Activated CD8-positive, alpha-beta T cell treated with anti-CD3 and anti-CD28 coated beads for 36 hours (primary cell): Measurements from ENCODE around the gene VAMP5. TPM values are rescaled to one million over a fixed set of nuclear protein-coding genes. Genes with fewer than 3 reads are reported as not detected.

Experiments
- ATAC-seq: fragments of 200-7000 bp; cut with Tn5 transposase; one replicate; pipeline ENCODE4 v1.10.0; 2021; ENCODE audit warnings: mild to moderate bottlenecking, moderate library complexity
- CTCF ChIA-PET: fragments of 350-600 bp; sonication (Branson Sonifier 250); formaldehyde crosslinking; loops from one replicate; lab custom pipeline; 2021; ENCODE audit warnings: antibody characterized with exemption; lab: Charles Lee
- POLR2A ChIA-PET: fragments of 350-600 bp; sonication (Branson Sonifier 250); formaldehyde crosslinking; loops from one replicate; lab custom pipeline; 2021; ENCODE audit warnings: antibody characterized with exemption; lab: Charles Lee
- DNase-seq: peaks from one replicate; pipeline ENCODE4 v3.0.0-alpha.2; 2020
- H3K27ac Mint-ChIP-seq: one replicate; pipeline ENCODE4 v1.8.0; 2021; ENCODE audit warnings: mild to moderate bottlenecking, mixed read lengths
- H3K27me3 Mint-ChIP-seq: one replicate; pipeline ENCODE4 v1.8.0; 2021; ENCODE audit warnings: mixed read lengths
- H3K36me3 Mint-ChIP-seq: one replicate; pipeline ENCODE4 v1.8.0; 2021; ENCODE audit warnings: low read depth, mixed read lengths
- H3K4me1 Mint-ChIP-seq: one replicate; pipeline ENCODE4 v1.8.0; 2021; ENCODE audit warnings: low read depth, mixed read lengths
- H3K4me3 Mint-ChIP-seq: one replicate; pipeline ENCODE4 v1.8.0; 2021; ENCODE audit warnings: mild to moderate bottlenecking, moderate library complexity, mixed read lengths
- H3K9me3 Mint-ChIP-seq: one replicate; pipeline ENCODE4 v1.8.0; 2021; ENCODE audit warnings: mixed read lengths
- intact Hi-C: fragments of 100-400 bp; cut with micrococcal nuclease; formaldehyde crosslinking; loops from one replicate; pipeline ENCODE4 v1.10.0; 2022
- total RNA-seq, 2 experiments: library from RNA; stranded (reverse); gene quantifications; one replicate each; pipeline ENCODE4 v1.2.3, GENCODE V29; 2021
- TF ChIP-seq, protein P1 (sequence below): fragments of 200-600 bp; IDR thresholded peaks from one replicate; pipeline ENCODE4 v1.8.0; 2022; ENCODE audit warnings: antibody characterized with exemption, mild to moderate bottlenecking

VAMP5 gene
- total RNA-seq, 2 experiments from 2014 or later: 28.0 to 29.4 TPM

DNA sequence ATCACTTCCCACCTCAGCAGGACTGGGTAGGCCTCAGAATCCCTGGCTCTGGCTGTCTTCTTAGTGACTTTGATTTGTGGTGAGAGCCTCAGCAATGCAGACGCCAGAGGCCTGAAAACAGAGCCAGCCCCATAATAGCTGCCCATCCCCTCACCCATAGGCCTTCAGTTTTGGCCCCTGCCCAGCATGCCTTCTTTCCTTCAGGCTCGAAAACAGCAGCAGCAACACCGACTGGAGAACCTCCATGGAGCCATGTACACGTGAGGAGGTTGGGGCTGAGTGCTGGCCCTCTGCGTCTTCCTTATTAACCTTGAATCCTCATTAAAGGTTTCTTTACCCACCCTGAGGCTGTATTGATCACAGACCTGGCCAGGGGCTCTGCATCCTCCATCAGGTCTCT lies 13.0 kb downstream of the VAMP5 start:
- no peak for ATAC-seq
- Mint-ChIP-seq H3K36me3 (peaks cover 11% of the 10 kb centered on the region), H3K27me3 (no peaks in the 10 kb centered on the region), H3K4me1 (peaks cover 41% of the 10 kb centered on the region), H3K4me3 (peak overlapping the region; percentile 88), H3K27ac (peak overlapping the region; percentile 58), H3K9me3 (no peaks in the 10 kb centered on the region)
- ChIA-PET CTCF (interaction anchor here (1.9 to 4.1 kb wide), 2 partner anchors 8 to 40 kb away, joined by 8 to 14 read pairs; no protein-coding TSS in a partner anchor), POLR2A (interaction anchor here (0.9 to 1.8 kb wide), 7 partner anchors 10 to 32 kb away, joined by 3 to 7 read pairs (median 4); partner anchors contain the start of genes USP39 and VAMP8)
- TF ChIP-seq, protein P1, sequence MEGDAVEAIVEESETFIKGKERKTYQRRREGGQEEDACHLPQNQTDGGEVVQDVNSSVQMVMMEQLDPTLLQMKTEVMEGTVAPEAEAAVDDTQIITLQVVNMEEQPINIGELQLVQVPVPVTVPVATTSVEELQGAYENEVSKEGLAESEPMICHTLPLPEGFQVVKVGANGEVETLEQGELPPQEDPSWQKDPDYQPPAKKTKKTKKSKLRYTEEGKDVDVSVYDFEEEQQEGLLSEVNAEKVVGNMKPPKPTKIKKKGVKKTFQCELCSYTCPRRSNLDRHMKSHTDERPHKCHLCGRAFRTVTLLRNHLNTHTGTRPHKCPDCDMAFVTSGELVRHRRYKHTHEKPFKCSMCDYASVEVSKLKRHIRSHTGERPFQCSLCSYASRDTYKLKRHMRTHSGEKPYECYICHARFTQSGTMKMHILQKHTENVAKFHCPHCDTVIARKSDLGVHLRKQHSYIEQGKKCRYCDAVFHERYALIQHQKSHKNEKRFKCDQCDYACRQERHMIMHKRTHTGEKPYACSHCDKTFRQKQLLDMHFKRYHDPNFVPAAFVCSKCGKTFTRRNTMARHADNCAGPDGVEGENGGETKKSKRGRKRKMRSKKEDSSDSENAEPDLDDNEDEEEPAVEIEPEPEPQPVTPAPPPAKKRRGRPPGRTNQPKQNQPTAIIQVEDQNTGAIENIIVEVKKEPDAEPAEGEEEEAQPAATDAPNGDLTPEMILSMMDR: no peak
- intact Hi-C loops: no loop called here
- DNase-seq: no peak

DNA sequence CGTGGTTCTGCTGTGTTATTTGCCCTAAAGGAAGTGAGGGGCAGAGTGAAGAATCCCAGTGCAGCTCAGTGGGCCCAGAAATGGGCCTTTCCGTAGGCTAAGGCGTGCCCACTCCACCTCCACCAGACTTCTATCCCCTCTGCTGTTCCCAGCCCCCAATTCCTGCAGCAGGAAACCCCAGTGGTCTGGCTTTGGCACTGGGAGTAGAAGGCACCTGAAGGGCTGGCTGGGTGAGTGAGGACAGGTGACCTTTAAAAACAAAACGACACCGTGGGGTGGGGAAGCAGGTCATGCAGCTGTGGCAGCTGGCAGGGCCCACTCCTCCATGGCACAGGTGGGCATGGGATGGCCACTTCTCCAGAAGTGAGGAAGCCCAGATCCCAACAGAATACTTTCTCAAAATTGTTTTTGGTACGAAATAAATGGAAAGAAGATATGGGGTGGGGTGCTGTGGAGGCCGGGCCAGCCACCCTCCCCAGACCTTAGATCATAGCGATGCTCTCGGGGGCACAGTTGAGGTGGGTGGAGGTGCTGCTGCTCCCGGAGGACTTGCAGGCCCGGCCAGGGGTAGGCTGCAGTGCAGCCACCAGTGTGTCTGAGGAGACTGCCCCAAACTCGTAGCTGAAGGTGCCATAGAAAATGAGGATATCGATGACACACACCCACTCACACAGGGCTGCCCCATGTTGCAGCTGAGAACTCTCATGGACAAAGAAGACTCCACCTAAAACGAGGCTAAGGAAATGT lies 14.5 kb downstream of the VAMP5 start:
- intact Hi-C loops: no loop called here
- TF ChIP-seq, protein P1: no peak
- POLR2A ChIA-PET: interaction anchor here (1.3 to 5.4 kb wide), 4 partner anchors 11 to 273 kb away, joined by 5 to 21 read pairs (median 10); partner anchors contain the start of genes C2orf68 and USP39
- Mint-ChIP-seq H3K27me3 (no peaks in the 10 kb centered on the region), H3K36me3 (peaks cover 13% of the 10 kb centered on the region), H3K9me3 (no peaks in the 10 kb centered on the region), H3K4me1 (peaks cover 45% of the 10 kb centered on the region), H3K27ac (peak overlapping the region; percentile 32), H3K4me3 (no peak overlapping the region)
- CTCF ChIA-PET: interaction anchor here (0.9 to 4.1 kb wide), 2 partner anchors 8 to 38 kb away, joined by 3 to 14 read pairs; no protein-coding TSS in a partner anchor
- DNase-seq (no peak), ATAC-seq (no peak)

DNA sequence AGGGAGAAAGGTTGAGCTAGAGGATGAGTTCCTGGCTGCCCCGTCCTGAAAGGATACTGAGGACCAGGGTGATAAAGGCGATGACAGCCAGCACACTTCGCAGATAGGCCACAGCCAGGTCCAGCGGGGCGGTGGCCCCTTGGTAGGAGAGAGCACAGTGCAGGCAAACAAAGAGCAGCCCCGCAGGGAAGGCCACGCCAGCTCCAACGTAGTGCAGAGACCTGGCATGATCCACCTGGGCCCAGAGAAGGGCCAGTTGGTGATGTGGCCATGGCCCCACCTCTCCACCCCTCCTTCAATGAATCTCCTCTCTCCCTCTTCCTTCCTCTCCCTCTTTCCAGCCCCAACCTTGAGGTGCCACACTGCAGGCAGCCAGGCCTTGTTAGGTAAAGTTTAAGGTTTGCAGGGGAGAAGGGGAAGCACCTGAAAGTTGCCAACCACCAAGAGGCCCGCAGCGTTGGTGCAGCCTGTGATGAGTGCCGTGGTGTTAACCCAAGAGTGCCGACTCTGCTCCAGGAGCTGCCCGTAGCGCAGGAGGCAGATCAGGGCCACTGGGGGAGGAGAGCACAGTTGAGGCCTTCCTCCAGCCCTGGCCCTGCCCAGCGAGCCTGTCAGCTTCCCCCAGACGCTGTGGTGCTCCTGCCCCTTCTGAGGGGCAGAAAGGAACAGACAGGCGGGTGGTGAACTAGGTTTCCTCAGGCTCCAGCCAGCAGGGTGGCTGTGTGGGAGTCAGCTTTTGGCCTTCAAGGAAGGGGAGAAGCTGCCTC lies 15.4 kb downstream of the VAMP5 start:
- ATAC-seq: no peak
- DNase-seq: peak; percentile 38
- Mint-ChIP-seq H3K27me3 (no peaks in the 10 kb centered on the region), H3K27ac (no peak overlapping the region), H3K36me3 (peaks cover 13% of the 10 kb centered on the region), H3K9me3 (no peaks in the 10 kb centered on the region), H3K4me3 (no peak overlapping the region), H3K4me1 (peaks cover 41% of the 10 kb centered on the region)
- CTCF ChIA-PET: interaction anchor here (0.9 to 2.4 kb wide), 3 partner anchors 8 to 48 kb away, joined by 3 to 9 read pairs (median 3); no protein-coding TSS in a partner anchor
- TF ChIP-seq, protein P1: no peak
- POLR2A ChIA-PET: interaction anchor here (1.3 to 5.4 kb wide), 6 partner anchors 12 to 274 kb away, joined by 3 to 21 read pairs (median 10); partner anchors contain the start of genes C2orf68, ELMOD3, RETSAT and USP39
- intact Hi-C loops: no loop called here

DNA sequence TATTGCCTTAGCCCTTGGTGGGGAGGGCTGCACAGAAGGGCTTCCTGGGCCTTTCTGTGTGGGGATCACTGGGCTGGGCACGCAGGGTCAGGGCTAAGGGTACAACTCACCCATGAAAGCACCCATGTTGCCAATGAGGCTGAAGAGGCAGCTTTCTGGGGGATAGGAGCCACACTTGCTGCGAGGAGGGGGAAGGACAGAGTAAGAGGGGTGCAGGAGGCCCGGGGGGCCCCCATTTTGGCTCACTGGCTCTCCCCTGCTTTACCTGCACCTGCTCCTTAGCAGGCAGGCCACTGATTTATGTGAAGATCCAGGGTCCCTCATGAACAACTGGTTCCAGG lies 16.0 kb downstream of the VAMP5 start:
- peaks cover 45% of the 10 kb centered on the region for H3K4me1 Mint-ChIP-seq
- ATAC-seq (no peak), DNase-seq (no peak)
- H3K4me3 Mint-ChIP-seq: no peak overlapping the region
- H3K27ac Mint-ChIP-seq: no peak overlapping the region
- ChIA-PET CTCF (interaction anchor here (1.2 to 2.4 kb wide), 2 partner anchors 37 to 48 kb away, joined by 3 to 9 read pairs; no protein-coding TSS in a partner anchor), POLR2A (interaction anchor here (1.3 to 5.4 kb wide), 6 partner anchors 11 to 274 kb away, joined by 3 to 21 read pairs (median 10); partner anchors contain the start of genes C2orf68, ELMOD3, RETSAT and USP39)
- no peaks in the 10 kb centered on the region for H3K9me3 Mint-ChIP-seq
- intact Hi-C loops: no loop called here
- TF ChIP-seq, protein P1: no peak
- no peaks in the 10 kb centered on the region for H3K27me3 Mint-ChIP-seq
- peaks cover 13% of the 10 kb centered on the region for H3K36me3 Mint-ChIP-seq
